H9 (cell line): ENCODE data around the gene SPTLC3. TPM values are rescaled to one million over a fixed set of nuclear protein-coding genes. Genes with fewer than 3 reads are reported as not detected.

Experiments
- DNase-seq: peaks from one replicate; pipeline ENCODE4 v3.0.0-alpha.2; 2017
- H2AFZ ChIP-seq: one replicate; pipeline ENCODE4 v1.6.1; 2013; ENCODE audit warnings: mild to moderate bottlenecking, low read length, control low read depth, moderate library complexity
- H2AK5ac ChIP-seq: 2 replicates; pipeline ENCODE4 v1.6.1; 2013; ENCODE audit warnings: low read length, control low read depth, mixed read lengths; ENCODE audit not compliant: insufficient read length
- H2BK120ac ChIP-seq: one replicate; pipeline ENCODE4 v1.6.1; 2013; ENCODE audit warnings: low read depth, mild to moderate bottlenecking, low read length, control low read depth, inconsistent platforms; ENCODE audit not compliant: poor library complexity, severe bottlenecking
- H2BK12ac ChIP-seq: 2 replicates; pipeline ENCODE4 v1.6.1; 2013; ENCODE audit warnings: low read length, control low read depth, mixed read lengths, low read depth; ENCODE audit not compliant: insufficient read length
- H2BK15ac ChIP-seq: 2 replicates; pipeline ENCODE4 v1.6.1; 2013; ENCODE audit warnings: low read depth, low read length, control low read depth
- H2BK20ac ChIP-seq: one replicate; pipeline ENCODE4 v1.6.1; 2013; ENCODE audit warnings: low read depth, mild to moderate bottlenecking, low read length, control low read depth, inconsistent platforms; ENCODE audit not compliant: poor library complexity, severe bottlenecking
- H2BK5ac ChIP-seq: 2 replicates; pipeline ENCODE4 v1.6.1; 2013; ENCODE audit warnings: low read length, control low read depth, mixed read lengths; ENCODE audit not compliant: insufficient read length
- H3K14ac ChIP-seq: 2 replicates; pipeline ENCODE4 v1.6.1; 2013; ENCODE audit warnings: low read length, control low read depth; ENCODE audit not compliant: insufficient read depth
- H3K18ac ChIP-seq: 2 replicates; pipeline ENCODE4 v1.6.1; 2013; ENCODE audit warnings: low read depth, mild to moderate bottlenecking, mixed read lengths, low read length, control low read depth; ENCODE audit not compliant: insufficient read length
- H3K23ac ChIP-seq: 2 replicates; pipeline ENCODE4 v1.6.1; 2013; ENCODE audit warnings: low read length, control low read depth, mixed read lengths, low read depth; ENCODE audit not compliant: insufficient read length
- H3K23me2 ChIP-seq: 2 replicates; pipeline ENCODE4 v1.6.1; 2013; ENCODE audit warnings: low read depth, mild to moderate bottlenecking, mixed read lengths, low read length, control low read depth; ENCODE audit not compliant: insufficient read length, poor library complexity, severe bottlenecking
- H3K27ac ChIP-seq: 2 replicates; pipeline ENCODE4 v1.5.1; 2013; ENCODE audit warnings: low read length, control low read depth, mixed read lengths, low read depth; ENCODE audit not compliant: insufficient read length
- H3K27me3 ChIP-seq: 2 replicates; pipeline ENCODE4 v1.6.1; 2013; ENCODE audit warnings: low read length, control low read depth, inconsistent platforms; ENCODE audit not compliant: insufficient read depth
- H3K4ac ChIP-seq: 2 replicates; pipeline ENCODE4 v1.6.1; 2013; ENCODE audit warnings: low read depth, mild to moderate bottlenecking, control low read depth, inconsistent platforms, low read length, moderate library complexity
- H3K4me1 ChIP-seq: 2 replicates; pipeline ENCODE4 v1.6.1; 2013; ENCODE audit warnings: low read length, control low read depth, inconsistent platforms; ENCODE audit not compliant: insufficient read depth
- H3K4me2 ChIP-seq: 2 replicates; pipeline ENCODE4 v1.6.1; 2013; ENCODE audit warnings: low read length, control low read depth, mixed read lengths; ENCODE audit not compliant: insufficient read length, insufficient read depth
- H3K56ac ChIP-seq: 2 replicates; pipeline ENCODE4 v1.6.1; 2013; ENCODE audit warnings: low read depth, mild to moderate bottlenecking, mixed read lengths, low read length, control low read depth; ENCODE audit not compliant: insufficient read length
- H3K79me1 ChIP-seq: 2 replicates; pipeline ENCODE4 v1.6.1; 2013; ENCODE audit warnings: low read depth, mild to moderate bottlenecking, moderate library complexity, low read length, control low read depth, inconsistent platforms; ENCODE audit not compliant: insufficient read depth, poor library complexity, severe bottlenecking
- H3K79me2 ChIP-seq: 2 replicates; pipeline ENCODE4 v1.6.1; 2013; ENCODE audit warnings: low read length, control low read depth, inconsistent platforms; ENCODE audit not compliant: insufficient read depth
- H3K9ac ChIP-seq: 2 replicates; pipeline ENCODE4 v1.6.1; 2013; ENCODE audit warnings: low read length, control low read depth, mixed read lengths; ENCODE audit not compliant: insufficient read length; ENCODE audit errors: extremely low read depth
- H3K9me3 ChIP-seq: one replicate; pipeline ENCODE4 v1.6.1; 2013; ENCODE audit warnings: low read depth, low read length, inconsistent platforms; ENCODE audit not compliant: control insufficient read depth
- H3T11ph ChIP-seq: one replicate; pipeline ENCODE4 v1.6.1; 2013; ENCODE audit warnings: mild to moderate bottlenecking, low read length, control low read depth, inconsistent platforms
- H4K20me1 ChIP-seq: one replicate; pipeline ENCODE4 v1.6.1; 2013; ENCODE audit not compliant: control insufficient read depth, insufficient read length, insufficient read depth
- H4K5ac ChIP-seq: 2 replicates; pipeline ENCODE4 v1.6.1; 2013; ENCODE audit warnings: low read depth, mild to moderate bottlenecking, mixed read lengths, low read length, control low read depth; ENCODE audit not compliant: insufficient read length
- H4K8ac ChIP-seq: replicated peaks from 2 replicates; pipeline ENCODE4 v1.6.1; 2013; ENCODE audit warnings: low read length, control low read depth, mixed read lengths, low read depth; ENCODE audit not compliant: insufficient read length
- H4K91ac ChIP-seq: 2 replicates; pipeline ENCODE4 v1.6.1; 2013; ENCODE audit warnings: low read depth, mild to moderate bottlenecking, moderate library complexity, mixed read lengths, low read length, control low read depth; ENCODE audit not compliant: insufficient read length
- H3K27ac Mint-ChIP-seq, 3 experiments: 2 replicates in 2 of 3; 3 replicates in 1 of 3; pipeline ENCODE4 v1.8.0; 2020 to 2021; ENCODE audit warnings: mixed read lengths in 3 of 3, mild to moderate bottlenecking in 1 of 3, moderate library complexity in 1 of 3
- H3K27me3 Mint-ChIP-seq: 2 replicates; pipeline ENCODE4 v1.8.0; 2021; ENCODE audit warnings: low read depth, mild to moderate bottlenecking, moderate library complexity, mixed read lengths
- H3K36me3 Mint-ChIP-seq, 3 experiments: 2 replicates in 2 of 3; 3 replicates in 1 of 3; pipeline ENCODE4 v1.8.0; 2020 to 2021; ENCODE audit warnings: low read depth in 3 of 3, mixed read lengths in 3 of 3; ENCODE audit not compliant: insufficient read depth in 1 of 3
- H3K4me1 Mint-ChIP-seq, 2 experiments: 2 replicates each; pipeline ENCODE4 v1.8.0; 2020; ENCODE audit warnings: mixed read lengths in 2 of 2
- H3K4me3 Mint-ChIP-seq, 2 experiments: 2 replicates in 1 of 2; 3 replicates in 1 of 2; pipeline ENCODE4 v1.8.0; 2020 to 2021; ENCODE audit warnings: mild to moderate bottlenecking in 2 of 2, mixed read lengths in 2 of 2, moderate library complexity in 1 of 2
- H3K9me3 Mint-ChIP-seq, 2 experiments: 2 replicates in 1 of 2; 3 replicates in 1 of 2; pipeline ENCODE4 v1.8.0; 2020; ENCODE audit warnings: mild to moderate bottlenecking in 2 of 2, mixed read lengths in 2 of 2, moderate library complexity in 1 of 2
- WGBS: extraction: QIAGEN DNeasy Blood & Tissue Kit; methylation state at CpG from one replicate; pipeline ENCODE4 v1.1.7; 2013; ENCODE audit warnings: missing lambda C conversion rate, low lambda C conversion rate, mixed read lengths; ENCODE audit not compliant: insufficient read length; ENCODE audit errors: extremely low coverage; 5-methylcytosine and 5-hydroxymethylcytosine counted together
- total RNA-seq: library from RNA; stranded (reverse); gene quantifications from 2 replicates; pipeline ENCODE4 v1.2.1, GENCODE V29; 2021
- TF ChIP-seq, protein P1 (sequence below): fragments of 200-600 bp; sonication (generic); conservative IDR thresholded peaks from 3 replicates; pipeline ENCODE4 v1.8.0; 2021; ENCODE audit warnings: antibody characterized with exemption, mild to moderate bottlenecking

SPTLC3 gene
- total RNA-seq, 1 experiment from 2014 or later: 0.68 TPM

DNA sequence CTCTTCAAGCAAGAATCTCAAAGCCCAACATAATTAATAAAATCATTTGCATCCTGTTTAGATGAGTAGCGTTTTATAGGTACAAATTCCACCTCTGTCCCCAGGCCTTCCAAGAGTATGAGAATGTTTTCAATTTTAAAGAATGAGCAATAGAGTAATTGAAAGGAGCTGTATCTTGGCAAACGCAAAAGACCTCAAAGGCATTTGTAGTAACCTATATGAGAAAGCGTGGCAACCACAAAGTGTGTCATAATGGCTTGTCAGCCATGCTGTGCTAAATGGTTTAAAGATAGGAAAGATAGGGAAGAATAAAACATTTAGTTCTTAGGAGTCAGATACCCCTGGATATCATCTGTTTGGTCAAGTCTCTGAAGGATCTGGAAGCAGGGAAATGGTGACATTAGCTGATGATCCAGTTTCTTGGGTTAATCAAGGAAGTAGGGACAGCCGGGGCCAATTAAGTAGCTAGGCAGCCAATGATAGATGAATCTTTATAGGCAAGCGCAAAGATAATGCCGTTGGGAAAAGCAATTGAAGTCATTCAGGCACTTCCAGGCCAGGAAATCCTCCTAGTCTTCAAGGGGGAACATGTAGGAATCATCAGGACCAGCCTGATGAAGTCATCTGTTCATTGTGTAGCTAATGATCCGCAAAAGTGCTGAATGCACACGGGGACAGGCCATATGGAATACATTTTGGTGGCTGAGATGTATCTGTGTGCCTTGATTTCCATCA lies 140.8 kb downstream of the SPTLC3 start:
- Histone ChIP-seq H2BK20ac (no peak overlapping the region), H3K79me2 (no peaks in the 10 kb centered on the region)
- no CpG with 5 or more reads among the region's 8 CpGs for WGBS

More for the DNA sequence above, 140.8 kb downstream of the SPTLC3 start:
- Histone ChIP-seq H3K23me2 (no peaks in the 10 kb centered on the region), H3K9me3 (no peaks in the 10 kb centered on the region), H3K27ac (no peak overlapping the region), H3K4me1 (peaks cover 5% of the 10 kb centered on the region; the same call in 1 of the 2 replicates), H3K4ac (no peak overlapping the region), H3K23ac (no peak overlapping the region), H3T11ph (no peak overlapping the region), H2BK5ac (no peak overlapping the region), H3K79me1 (no peaks in the 10 kb centered on the region), H4K20me1 (no peaks in the 10 kb centered on the region), H3K18ac (no peak overlapping the region), H4K8ac (no peak overlapping the region), H2AFZ (no peak overlapping the region), H4K91ac (no peak overlapping the region), H3K27me3 (no peaks in the 10 kb centered on the region), H3K4me2 (no peak overlapping the region), H2AK5ac (no peak overlapping the region), H2BK15ac (no peak overlapping the region), H3K56ac (no peak overlapping the region), H4K5ac (no peak overlapping the region), H2BK12ac (no peak overlapping the region), H3K9ac (no peak overlapping the region), H2BK120ac (no peak overlapping the region), H3K14ac (no peak overlapping the region)
- Mint-ChIP-seq H3K27ac (no peak overlapping the region), H3K4me1 (peaks cover 14 to 15% of the 10 kb centered on the region in 2 experiments), H3K4me3 (no peak overlapping the region), H3K9me3 (no peaks in the 10 kb centered on the region; a peak in 2 of 5 replicates), H3K36me3 (no peaks in the 10 kb centered on the region), H3K27me3 (peaks cover 4% of the 10 kb centered on the region)
- TF ChIP-seq, protein P1, sequence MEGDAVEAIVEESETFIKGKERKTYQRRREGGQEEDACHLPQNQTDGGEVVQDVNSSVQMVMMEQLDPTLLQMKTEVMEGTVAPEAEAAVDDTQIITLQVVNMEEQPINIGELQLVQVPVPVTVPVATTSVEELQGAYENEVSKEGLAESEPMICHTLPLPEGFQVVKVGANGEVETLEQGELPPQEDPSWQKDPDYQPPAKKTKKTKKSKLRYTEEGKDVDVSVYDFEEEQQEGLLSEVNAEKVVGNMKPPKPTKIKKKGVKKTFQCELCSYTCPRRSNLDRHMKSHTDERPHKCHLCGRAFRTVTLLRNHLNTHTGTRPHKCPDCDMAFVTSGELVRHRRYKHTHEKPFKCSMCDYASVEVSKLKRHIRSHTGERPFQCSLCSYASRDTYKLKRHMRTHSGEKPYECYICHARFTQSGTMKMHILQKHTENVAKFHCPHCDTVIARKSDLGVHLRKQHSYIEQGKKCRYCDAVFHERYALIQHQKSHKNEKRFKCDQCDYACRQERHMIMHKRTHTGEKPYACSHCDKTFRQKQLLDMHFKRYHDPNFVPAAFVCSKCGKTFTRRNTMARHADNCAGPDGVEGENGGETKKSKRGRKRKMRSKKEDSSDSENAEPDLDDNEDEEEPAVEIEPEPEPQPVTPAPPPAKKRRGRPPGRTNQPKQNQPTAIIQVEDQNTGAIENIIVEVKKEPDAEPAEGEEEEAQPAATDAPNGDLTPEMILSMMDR: no peak
- DNase-seq: no peak
